Stimulated activated CD4-positive, alpha-beta T cell treated with anti-CD3 and anti-CD28 coated beads, TNF-alpha, amount 100 ng/mL, for 4 hours (primary cell): ENCODE measurements around the gene ASTN2.

Experiments
- DNase-seq, 3 experiments: peaks; one replicate each; pipeline ENCODE4 v3.0.0-alpha.2; 2020; ENCODE audit warnings: low read depth in 3 of 3

Gene ASTN2

DNA sequence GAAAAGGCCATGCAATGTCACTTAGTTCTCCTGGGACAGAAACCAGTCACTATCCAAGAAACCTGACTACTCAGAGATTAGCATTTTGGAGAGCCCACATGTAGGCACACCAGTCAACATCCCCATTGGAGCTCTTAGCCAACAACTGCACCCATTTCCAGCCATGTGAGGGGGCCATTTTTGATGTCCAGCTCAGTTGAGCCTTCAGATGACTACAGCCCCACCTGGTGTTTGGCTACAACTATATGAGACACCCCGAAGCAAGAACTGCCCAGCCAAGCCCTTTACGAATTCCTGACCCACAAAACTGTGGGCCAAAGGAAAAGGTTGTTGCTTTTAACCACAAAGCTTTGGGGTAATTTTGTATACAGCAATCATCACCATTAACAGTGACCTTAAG lies 300.1 kb downstream of the ASTN2 start:
- DNase-seq: no peak

DNA sequence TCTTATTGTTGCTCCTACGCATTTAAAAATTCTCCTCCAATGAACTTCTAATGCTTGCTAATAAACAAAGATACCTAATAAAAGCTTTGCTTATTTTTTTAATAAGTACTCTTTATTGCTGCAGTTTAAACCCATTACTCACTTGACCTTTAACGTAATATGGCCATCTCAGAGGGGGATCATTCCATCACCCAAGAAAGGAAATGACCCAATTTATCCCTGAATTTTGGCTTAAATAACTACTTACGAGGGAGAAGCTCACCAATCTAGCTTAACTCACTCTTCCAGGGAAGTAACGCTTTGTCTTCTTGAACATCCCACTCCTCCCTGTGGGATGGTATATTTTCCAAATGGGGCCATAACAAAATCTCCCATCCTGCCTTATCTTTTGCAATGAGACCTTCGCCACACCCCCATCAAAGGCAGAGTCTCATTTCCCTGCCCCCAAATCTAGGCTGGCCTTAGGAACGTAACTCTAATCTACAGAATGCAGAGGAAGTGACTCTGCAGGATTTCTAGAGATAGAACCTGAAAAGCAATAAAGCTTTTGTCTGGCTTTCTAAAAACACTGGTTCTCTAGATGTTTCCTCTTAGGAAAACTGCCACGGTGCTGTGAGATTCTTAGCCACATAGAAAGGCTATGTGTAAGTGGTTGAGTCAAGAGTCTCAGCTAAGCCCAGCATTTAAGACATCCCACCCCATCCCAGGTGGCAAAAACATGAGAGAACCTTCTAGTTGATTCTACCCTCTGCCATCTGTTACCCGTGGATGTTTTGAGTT lies 310.0 kb downstream of the ASTN2 start:
- DNase-seq: no peak

DNA sequence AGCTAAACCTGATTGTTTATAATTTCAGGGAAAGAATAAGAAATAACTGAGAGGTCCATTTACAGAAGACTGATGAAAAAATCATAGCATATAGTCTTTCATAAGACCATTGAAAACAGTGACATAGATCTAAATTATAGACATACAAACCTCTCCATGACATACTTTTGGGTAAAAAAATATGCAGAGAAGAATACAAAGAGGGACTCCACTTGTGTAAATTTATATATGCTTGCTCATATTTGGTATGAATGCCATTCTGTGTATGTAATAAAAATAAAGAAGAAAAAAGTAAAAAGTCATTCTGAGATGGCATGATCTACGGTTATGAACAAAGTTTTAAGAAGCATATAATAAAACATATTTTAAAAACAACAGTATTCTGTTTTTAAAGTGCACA lies 310.7 kb downstream of the ASTN2 start:
- DNase-seq: no peak

DNA sequence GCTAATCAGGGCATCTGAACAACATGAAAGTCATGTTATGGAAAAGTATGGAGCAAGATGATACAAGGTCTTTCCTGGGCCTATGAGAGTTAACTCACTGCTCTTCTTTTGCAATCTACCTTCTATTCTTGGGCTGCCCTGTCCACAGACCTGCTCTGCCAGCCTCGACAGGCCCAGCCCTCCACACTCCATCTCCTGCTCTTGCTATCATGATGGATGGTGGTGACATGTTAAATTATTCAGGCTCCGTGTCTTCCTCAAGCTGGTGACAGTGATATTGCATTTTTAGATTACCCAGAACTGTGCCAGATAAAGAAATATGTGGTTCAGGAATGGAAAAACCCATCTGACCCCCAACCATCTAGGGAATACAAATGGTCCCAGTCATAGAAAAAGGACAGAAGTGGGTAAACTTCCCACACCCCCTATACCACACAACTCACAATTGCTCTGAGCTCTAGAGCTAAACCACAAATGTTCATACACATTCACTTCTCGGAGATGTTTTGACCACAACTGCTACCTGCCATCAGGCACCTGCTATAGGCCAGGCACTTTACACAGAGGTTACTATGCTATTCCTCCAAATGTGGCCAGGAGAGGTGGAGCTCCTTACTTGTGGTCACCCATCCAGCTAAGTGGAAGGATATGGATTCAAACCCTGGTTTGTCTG lies 311.3 kb downstream of the ASTN2 start:
- no peak for DNase-seq

DNA sequence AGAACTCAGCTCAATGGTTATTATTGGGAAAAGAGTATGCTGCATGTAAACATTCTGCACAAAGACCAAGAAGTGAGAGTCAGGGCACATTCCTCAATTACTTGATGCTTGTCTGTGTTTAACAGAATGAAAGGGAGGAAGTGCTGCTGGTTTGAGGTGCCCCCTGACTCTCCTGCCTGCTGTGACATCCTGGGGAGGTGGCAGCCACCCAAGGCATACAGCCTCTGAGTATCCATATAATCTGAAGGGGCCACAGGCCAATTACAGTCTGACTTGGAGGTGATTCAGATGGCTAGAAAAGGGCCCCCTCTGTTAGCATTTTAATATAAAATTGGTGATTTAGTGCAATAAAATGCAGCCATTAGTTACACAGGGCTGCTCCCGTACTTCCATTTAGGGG lies 313.8 kb downstream of the ASTN2 start:
- DNase-seq: no peak

DNA sequence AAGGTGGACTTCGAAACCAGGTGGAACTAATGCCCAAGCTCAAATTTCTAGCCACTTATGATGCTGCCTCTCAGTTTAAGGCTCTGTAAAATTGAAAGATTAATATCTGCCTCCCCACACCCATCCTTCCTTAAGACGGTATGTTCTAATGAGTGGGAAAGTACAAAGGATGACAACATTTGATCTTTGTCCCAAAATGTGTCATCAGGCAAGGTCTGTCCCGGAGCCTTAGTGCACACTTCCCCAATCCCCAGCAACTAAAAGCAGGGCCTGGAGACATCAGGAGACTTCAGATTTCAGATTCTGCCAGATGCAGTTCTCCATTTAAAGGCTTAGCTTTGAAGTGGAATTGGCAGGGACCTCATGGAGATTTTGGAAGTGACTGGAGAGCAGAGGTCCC lies 316.5 kb downstream of the ASTN2 start:
- no peak for DNase-seq

DNA sequence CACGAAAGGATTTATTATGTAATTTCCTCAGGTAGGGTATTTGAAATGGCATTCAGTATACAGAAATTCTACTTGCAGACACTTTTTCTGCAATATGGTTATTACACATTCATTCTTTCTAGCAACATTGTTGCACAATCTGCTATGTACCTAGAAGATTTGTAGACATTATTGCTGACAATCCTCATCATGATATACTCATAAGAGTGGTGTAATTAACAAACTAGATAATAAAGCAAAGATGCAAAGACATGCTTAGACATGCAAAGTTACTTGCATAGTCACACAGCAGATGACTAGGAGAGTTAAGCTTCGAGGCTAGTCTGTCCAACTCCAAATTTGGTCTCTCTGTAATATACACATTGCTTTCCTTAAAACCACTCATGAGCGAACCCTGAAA lies 317.1 kb downstream of the ASTN2 start:
- DNase-seq: no peak

DNA sequence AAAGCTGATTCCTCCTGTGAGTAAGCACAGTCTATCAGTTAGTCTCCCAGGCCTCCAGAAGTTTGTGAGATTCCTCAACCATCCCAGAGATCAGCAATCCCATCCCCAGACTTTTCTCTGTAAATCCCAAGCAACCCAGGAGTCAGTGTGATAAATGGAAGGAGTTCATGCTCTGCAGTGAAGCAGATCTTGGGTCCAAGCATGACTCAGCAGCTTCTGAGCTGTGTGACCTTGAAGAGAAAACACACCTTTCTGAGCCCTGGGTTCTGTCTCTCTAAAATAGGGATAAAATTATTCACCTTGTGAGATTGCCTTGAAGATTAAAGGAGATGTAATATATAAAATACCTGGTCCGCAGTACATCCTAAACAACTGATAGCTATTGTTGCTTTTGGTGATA lies 318.7 kb downstream of the ASTN2 start:
- DNase-seq: no peak

DNA sequence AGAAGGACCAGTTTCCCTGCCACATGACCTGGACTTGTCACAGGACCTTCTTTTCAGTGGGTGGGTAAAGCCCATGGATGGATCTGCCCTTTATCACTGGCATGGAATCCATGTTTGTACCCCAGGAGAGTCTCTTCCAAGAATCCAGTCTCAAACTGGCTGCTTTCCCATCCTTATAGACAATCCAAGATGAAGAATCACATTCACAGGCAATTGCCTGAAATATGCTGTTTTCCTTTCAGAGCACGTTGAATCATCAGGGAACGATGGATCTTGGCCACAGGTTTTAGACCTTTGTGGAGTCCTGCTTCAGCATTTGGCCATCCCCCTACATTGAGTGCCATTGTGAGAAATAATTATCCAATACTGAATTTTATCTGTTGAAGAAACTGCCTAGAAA lies 319.8 kb downstream of the ASTN2 start:
- DNase-seq: no peak

DNA sequence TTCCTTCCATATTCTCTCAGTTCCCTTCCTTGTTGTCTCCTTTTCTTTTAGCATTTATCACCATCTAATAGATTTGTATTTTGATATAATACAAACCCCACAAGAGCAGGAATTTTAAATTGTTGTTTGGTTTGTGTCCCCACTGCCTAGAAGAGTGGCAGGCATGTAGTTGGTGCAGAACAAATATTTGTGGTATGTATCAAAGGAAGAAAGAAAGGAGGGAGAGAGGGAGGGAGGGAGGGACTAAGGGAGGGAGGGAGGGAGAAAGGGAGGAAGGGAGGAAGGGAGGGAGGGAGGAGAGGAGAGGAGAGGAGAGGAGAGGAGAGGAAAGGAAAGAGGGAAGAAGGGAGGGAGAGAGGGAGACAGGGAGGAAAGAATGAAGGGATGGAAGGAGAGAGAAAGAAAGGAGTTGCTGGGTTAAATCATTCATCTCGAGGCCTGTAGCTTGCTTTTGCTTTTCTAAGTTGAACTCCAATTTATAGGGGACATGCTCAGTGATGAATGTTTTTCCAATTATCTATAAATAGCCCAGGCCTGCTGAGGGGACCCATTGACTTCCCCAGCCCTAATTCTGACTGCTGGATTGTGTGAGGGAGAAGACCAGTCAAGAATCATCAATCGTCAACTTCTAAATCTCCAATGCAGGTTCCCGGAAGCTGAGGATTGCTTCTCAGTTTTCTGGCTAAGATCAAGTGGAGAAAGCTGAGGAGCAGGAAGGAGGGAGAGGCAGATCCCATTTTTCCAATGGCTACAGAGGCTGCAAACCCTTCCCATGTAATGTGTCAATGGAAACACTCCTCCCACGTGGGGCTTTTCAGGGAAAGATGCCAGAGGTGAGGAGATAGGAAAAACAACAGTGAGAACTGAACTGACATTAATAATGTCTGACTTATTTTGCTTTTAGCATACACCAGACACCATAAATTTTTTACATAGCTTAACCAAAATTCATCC lies 320.7 kb downstream of the ASTN2 start:
- no peak for DNase-seq

DNA sequence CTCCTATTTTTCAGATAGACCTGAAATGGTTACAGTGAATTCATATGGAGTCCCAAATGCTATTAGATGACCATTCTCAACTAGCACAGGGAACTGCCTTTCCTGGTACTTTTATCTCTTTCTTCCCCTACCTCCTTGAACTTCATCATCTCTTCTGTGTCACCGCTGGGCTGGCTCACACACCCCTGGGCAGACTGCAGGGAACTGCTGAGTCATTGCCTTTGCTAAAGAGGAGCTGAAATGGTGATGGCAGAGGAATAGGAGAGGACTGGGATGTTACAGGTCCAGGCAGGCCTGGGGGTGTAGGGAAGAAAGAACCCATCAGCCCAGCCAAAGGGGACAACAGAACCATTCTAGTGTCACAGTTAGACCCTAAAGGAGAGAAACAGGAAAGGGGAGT lies 322.3 kb downstream of the ASTN2 start:
- no peak for DNase-seq

DNA sequence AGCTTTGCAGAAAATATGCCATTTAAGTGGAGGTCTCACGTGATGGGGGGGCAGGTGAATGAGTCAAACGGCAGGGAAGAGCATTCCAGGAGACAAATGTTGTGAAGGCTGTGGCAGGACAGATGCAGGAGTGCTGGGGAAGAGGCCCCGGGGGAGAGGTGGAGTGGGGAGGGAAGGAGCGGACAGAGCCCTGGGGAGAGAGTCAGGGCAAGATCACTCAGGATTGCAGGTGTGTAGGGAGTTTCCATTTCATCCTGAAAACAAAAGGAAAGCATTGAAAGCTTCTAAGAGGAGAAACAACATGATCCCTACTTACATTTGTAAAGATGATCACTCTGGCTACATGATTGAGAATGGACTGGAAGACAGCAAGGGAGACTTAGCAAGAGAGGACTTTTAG lies 323.3 kb downstream of the ASTN2 start:
- no peak for DNase-seq

DNA sequence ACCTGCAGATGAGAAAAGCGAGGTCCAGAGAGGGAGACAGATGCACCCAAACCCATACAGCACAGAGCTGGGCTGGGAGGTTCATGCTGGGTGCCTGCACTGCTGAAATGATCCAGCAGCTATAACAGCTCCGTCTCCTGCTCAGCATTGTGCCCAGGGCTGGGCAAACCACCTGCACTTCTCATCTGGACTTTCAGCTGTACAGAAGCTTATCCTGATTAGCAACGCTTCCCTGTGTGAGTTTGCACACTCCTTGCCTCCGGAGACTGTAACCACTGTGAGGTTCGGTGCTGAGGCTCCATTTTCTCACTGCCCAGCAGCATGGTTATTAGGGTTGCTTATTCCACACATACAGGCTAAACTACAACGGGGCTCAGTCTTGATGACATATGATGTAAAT lies 326.1 kb downstream of the ASTN2 start:
- no peak for DNase-seq

DNA sequence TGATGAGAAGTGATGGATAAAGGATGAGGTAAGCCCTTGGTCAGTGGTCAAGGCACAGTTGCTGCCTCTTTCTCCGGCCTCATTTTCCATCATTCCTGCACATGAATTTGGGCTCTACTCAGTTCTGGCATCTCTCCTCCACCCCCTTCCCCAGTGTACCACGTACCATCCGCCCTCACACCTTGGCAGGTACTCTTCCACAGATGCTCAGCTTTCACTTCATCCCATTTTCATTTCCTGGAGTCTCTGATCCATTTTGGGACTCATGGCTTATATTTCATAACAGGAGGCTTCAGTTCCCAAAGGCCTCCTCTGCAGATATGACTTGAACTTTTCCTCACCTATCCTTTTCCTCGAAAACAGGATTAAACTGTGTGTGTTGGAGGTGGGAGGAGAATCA lies 326.7 kb downstream of the ASTN2 start:
- no peak for DNase-seq

DNA sequence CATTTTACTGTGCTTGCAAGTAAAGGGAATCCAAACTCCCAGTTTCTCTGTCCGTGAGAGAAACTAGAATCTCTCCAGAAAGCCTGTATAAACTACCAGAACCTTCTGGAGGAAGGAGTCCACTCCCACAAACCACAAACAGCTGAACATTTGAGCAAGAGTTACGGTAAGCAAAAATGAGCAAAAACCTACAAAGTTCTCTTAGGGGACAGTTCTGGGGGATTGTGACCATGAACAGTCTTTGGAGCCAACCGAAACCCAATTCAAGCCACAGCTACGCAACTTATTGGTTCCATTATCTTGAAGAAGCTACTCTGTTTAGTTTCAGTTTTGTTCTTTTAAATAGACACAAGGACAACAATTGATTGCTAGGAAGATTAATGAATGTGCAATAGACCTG lies 330.6 kb downstream of the ASTN2 start:
- no peak for DNase-seq

DNA sequence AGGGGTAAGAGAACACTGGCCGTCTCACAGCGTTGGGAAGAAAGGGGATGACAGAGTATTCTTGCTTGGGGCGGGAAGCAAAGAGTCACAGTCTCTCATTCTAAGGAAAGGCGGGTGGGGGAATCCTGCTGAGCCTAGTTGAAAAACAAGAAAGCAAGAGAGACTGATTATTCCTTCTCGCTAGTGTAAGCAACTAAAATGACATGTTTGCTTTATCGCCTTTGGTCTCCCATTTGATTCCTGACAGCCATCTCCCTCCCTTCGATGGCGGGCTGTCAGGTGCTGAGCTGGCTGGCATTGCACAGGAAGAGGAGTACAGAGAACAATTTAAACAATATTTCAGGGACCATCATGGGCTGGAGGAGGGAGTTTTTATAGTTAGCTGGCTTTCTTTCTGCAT lies 331.3 kb downstream of the ASTN2 start:
- no peak for DNase-seq

DNA sequence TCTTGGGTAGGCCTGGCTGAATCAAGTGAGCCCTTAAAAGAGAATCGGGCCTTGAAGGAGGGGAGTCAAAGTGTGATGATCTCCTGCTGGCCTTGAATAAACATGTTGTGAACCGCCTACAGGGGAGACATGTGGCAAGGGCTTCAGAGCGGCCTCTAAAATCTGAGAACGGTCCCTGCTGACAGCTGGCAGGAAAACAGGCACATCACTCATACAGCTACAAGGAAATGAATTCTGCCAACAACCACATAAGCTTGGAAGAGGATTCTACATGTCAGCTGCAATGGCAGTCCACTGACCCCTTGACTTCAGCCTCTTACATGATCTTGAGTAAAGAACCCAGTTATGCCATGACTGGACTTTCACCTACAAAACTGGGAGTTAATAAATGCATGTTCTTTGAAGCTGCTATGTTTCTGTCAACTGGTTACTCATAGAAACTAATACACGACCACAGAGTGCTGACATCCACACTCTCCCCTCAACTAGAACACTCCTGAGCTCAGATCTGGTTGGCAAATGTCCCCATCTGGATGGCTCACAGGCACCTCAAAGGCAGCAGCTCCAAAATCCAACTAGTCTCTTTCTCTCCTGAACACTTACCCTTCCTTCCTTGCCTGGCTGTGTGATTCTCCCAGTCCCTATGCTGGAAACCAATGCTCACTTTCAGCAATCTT lies 333.1 kb downstream of the ASTN2 start:
- no peak for DNase-seq

DNA sequence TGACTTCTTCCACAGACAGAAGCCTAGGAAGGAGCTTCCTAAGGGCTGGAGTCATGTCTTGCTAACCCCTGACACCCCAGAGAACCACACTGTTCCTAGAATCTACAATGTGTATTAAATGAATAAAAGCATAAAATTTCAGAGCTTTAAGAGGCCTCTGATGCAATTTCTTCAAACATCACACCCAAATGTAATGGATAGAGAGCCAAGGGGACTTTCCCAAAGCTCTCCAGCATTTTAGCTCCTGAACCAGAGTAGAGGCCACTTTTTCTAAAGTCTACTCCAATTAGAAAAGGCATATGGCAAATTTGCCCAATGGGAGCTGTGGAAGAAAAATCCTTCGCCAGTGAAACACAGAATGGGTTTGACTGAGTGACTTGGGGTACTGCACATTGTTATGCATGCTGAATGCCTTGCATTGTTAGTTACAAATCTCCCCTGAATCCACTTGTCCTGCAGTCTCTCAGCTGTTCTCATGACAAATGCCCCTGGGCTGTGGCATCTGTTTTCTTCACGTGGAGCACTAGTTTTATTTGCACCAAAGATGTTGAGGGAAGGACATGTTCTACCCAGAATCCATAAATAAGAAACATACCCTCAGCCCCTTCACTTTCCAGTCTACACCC lies 334.0 kb downstream of the ASTN2 start:
- no peak for DNase-seq

DNA sequence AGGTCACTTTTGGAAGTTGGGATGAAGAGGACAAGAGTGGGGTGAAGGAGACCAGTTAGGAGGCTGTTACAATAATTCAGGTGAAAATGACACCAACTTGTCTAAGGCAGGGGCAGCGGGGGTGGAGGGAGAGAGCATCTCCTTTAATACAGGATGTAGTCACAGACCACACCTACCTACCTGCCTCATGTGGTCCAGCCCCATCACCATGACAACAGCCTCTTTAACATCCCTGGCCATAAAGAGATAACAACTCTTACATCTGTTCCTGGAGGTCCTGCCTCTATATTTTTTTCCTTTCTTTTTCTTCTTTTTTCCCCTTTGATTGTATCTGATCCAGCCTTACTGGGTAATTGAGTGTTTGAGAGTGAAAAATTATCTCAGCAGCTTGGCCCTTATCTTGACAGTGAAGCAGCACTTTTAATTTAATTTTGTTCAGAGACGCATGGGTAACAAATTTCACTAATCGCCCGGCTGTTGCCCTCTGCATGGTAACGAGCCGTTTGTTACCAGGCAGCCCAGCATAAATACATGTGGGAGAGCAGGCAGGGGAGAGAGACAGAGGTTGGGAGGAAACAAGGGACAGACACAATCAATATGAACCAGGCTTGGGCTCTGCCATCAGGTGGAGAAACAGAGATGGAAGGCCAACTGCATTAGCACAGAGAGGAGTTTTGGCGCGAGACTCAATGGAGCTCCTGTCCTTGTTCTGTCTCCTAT lies 338.1 kb downstream of the ASTN2 start:
- DNase-seq: no peak

DNA sequence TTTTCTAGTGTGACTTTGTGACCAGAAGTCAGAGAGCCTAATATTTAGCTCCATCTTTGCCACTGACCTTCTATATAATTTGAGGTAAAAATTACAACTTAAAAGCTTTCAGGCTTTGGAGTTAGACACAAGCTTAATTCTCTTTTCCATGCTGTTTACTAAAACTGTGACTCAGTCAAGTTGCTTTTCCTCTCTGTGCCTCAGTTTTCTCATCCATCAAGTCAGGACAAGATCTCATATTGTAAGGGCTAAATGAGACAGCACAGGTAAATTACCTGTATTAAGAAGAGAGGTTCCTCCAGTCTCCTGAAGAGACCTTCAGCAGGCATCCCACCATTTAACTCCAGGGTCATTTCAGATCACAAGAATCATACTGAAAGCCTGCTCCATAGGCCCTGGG lies 339.2 kb downstream of the ASTN2 start:
- DNase-seq: no peak
